Measurements from ENCODE around the gene TMEM94.

GRCh38 chr17:75488693-75489510 is 32.5 kb downstream of the TMEM94 start:
- no peak for TF ChIP-seq CTCF (IDR thresholded peaks at IDR 0.05; ENCODE audit: poor library complexity)
- no peak for TF ChIP-seq EZH2 (IDR thresholded peaks at IDR 0.05; ENCODE audit: borderline replicate concordance)
- no peak for TF ChIP-seq EZH2phosphoT487 (IDR thresholded peaks at IDR 0.05; ENCODE audit: low read depth, severe bottlenecking, unreplicated experiment)

Data from hepatocyte (in vitro differentiated cells).